GM19351 (cell line): ENCODE measurements around the gene RAB37.

Source experiments
- ATAC-seq: cut with Tn5 transposase; IDR thresholded peaks from one replicate; pipeline ENCODE4 v1.9.1; 2021; ENCODE audit warnings: mild to moderate bottlenecking, moderate library complexity; ENCODE audit not compliant: unreplicated experiment

RAB37 gene

DNA sequence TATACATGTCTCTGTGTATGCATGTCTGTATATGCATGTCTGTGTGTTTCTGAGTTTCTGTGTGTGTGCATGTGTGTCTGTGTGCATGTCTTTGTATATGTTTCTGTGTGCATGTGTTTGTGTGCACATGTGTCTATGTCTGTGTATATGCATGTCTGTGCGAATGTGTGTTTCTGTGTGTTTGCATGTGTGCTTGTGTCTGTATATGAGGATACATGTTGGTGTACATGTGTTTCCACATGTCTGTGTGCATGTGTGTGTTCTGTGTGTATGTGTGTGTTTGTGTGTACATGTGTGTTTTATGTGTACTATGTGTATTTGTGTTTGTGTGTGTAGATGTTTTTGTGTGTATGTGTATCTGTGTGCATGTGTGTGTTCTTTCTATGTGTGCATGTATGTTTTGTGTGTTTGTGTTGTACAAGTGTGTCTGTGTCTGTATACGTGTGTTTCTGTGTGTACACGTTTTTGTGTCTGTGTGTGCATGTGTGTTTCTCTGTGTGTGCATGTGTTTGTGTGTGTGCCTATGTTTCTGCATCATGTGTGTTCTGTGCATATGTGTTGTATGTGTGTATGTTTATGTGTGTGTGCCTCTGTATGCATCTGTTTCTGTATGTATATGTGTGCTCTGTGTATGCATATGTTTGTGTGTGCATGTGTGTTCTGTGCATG is 8.9 kb upstream of the RAB37 start:
- no peak for ATAC-seq

- no peak for ATAC-seq
Observed at GRCh38 chr17:74728702-74729075, 8.4 kb upstream of the RAB37 start.

DNA sequence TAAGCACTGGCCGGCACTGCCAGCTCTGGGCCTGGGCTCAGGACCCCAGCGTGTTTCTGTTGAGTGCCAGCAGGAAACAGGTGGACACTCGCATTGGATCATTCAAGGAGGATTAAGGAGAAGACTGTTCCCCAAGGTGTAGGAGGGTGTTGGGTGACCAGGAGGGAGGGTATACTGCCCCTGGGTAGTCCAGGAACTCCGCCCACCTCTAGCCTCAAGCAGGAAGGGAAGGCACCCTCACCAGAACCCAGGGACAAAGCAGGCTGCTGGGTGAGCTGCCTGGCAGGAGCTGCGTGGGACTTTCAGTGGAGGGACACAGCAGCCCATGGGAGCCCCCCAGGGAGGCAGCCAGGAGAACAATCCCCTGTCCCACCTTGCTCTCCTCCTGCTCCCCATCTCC is 7.7 kb upstream of the RAB37 start:
- ATAC-seq = no peak

DNA sequence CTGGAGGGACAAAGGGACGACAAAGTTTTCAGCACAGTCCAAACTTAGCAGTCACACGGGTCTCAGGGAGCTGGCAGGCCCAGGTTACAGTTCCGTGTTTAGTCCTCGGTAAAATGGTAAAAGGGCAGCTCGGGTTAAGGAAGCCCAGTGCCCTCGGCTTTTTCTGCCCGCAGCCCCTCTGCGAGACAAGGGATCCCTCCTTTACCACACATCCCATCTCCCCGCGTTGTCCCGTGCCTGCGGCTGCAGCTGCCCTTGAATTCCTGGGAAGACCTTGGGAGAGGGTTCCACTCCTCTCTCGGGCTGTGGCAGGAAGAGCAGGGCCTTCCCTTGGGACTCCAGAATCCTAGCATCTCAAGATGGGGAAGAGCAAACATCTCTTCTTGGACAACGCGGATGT is 7.2 kb upstream of the RAB37 start:
- ATAC-seq = no peak

DNA sequence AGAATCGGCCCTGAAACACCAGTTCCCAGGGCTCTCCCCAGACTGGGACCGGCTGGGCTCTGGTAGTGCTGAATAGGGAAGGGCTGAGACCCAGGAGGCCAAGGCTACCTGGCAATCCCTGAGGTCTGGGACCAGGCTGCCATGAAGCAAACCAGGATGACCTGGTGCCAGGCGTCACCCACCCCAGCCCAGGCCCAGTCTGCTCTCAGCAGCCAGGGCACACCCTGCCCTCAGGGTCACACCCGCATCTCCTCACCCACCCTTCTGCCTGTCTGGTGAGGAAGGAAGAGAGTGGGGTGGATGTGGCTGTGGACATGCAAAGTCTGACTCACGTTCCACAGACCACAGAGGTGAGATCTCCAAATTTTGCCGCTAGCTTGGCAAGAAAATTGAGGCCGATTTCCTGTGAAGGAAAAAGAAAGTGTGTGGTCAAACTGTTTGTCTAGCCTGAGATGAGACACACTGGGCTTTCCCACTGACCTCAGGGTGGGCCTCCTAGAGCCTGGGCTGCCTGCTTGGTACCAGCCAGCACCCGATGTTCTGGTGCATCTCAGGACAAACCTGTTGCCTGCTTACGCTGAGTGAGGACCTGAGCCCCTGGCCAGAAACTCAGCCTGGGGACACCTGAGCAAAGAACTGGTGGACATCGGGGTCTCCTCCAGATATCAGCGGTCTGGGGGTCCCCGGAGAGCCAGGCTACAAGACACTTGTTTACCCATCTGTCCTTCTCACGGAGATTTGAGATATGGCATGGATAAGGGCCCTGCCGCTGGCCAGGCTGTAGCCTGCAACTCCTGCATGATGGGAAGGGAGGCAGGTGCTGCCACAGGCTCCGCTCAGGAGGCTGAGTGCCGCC is 6.3 kb upstream of the RAB37 start:
- ATAC-seq = no peak

DNA sequence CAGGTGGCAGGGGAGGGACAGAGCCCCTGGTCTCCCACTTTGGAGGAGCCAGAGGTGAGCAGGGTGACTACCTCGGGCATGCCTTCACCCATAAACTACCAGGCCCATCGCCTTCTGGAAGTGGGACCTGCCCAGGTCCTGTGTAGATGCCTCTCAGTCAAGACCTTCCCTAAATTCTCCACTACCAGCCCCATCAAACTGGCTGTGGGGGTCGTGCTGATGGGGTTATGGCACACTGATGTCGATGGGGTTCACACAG is 5.8 kb upstream of the RAB37 start:
- no peak for ATAC-seq

GRCh38 chr17:74732042-74732867 is 4.8 kb upstream of the RAB37 start:
- no peak for ATAC-seq

- ATAC-seq = no peak
Observed at GRCh38 chr17:74733365-74734122, 3.5 kb upstream of the RAB37 start.

DNA sequence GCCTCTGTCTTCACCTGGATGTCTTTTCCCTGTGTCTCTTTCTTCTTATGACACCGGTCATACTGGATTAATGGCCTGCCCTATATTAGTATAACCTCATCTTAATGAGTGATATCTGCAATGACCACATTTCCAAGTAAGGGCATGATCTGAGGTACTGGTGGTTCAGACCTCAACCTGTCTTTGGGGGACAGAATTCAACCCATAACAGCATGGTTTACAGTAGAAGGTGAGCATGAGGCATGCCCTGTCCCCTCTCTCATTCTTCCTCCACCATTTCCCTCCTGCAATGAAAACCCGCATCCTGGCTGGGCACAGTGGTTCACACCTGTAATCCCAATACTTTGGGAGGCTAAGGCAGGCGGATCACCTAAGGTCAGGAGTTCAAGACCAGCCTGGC is 2.8 kb upstream of the RAB37 start:
- ATAC-seq = no peak

- ATAC-seq = no peak
Observed at GRCh38 chr17:74737299-74738050, 419 bp downstream of the RAB37 start.

DNA sequence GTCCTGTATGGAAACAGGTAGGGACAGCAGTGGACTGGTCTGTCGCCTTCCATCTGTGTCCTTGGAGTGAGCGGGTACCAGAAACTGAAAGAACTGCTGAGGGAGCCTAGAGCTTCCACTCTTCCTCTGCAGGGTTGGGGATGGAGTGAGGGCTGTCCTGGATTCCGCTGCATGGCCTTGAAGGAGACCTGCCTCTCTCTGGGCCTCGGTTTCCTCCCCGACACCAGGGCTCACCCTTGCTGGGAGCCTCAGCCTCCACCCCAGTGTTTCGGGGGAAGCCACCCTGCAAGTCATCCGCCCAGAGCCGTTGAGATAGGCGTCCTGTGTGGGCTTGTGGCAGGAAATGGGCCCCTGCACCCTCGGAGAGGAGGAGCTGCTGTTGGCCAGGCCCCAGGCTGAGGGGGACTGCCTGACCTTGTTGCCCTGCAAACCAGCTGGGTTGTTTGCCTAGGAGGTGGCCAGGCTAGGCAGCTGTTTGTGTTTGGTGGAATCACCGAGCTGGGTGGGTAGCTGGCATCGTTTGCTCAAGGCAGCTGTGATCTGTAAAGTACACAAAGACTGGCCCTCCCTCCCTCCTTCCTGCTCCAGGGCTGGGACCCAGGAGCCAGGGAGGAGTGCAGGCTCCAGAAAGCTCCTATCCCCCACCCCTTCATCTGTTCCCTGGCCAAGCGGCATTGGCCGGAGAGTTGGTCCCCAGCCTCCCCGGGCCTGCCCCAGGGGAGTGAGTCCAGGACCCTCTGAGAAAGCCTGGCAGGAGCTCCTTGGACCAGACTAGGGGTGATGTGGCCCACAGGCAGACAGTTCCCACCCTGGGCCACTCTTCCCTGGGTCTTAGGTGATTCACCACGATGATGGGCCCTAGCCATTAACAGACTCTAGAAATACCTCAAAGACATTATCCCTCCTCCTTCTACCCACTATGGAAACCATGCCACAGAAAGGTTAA is 1.3 kb downstream of the RAB37 start:
- ATAC-seq = peak; percentile 64

- no peak for ATAC-seq
Observed at GRCh38 chr17:74739227-74739831, 2.3 kb downstream of the RAB37 start.

DNA sequence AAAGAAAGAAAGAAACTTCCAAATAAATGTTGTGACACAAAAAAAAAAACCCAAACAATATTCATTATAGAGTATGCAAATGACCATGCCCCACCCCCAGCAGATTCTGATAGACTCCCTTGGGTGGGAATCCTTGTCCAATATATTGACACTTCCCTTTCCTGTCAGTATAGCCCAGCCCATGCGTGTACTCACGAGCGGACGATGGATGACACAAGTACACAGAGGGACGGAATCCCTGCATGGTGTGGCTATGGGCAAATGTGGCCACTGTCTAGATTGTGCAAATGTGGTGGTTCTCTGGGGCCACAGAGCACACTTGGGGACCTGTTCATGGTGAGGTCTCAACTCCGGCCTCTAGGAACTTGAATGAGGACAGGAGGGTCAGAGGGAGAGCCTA is 3.1 kb downstream of the RAB37 start:
- no peak for ATAC-seq

GRCh38 chr17:74740641-74741387 is 3.8 kb downstream of the RAB37 start:
- no peak for ATAC-seq

GRCh38 chr17:74742153-74742515 is 5.1 kb downstream of the RAB37 start:
- no peak for ATAC-seq

DNA sequence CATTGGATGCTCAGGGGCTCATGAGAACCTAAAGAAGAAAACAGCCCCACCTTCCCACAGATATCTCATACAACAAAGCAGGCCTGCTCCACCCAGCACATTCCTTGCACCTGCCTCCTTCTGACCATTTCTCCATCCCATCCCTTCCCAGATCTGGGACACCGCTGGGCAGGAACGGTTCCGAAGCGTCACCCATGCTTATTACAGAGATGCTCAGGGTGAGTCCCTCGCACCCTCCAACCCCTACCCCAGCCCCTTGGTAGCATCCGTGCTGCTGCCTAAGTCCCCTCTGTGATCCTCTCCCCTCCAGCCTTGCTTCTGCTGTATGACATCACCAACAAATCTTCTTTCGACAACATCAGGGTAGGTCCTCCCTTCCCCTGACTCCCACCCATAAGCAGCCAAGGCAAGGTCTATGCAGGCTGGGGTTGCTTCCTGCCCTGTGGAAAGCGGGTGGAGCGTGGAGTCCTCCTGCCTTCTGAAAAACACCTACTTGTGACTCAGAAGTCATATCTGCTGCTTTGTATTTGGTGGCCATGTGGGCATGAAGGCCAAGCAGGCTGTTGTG is 6.0 kb downstream of the RAB37 start:
- ATAC-seq = no peak

DNA sequence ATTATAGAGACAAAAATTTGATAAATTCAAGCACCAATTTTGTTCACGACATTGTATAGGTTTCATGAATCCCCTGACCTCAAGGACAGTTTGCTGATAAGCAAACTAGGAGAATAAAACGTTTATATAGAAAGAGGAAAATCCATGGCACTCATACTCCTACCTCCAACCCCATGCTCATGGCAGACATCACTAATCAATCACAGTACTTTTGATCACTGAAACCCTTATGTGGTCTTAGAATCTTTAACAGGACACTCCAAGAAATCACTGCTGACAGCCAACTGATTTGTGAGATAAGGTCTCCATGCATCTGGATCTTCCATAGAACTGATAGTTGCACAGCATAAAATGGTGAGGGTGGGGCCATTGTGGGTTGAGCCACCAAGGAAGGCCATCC is 6.7 kb downstream of the RAB37 start:
- ATAC-seq = no peak

DNA sequence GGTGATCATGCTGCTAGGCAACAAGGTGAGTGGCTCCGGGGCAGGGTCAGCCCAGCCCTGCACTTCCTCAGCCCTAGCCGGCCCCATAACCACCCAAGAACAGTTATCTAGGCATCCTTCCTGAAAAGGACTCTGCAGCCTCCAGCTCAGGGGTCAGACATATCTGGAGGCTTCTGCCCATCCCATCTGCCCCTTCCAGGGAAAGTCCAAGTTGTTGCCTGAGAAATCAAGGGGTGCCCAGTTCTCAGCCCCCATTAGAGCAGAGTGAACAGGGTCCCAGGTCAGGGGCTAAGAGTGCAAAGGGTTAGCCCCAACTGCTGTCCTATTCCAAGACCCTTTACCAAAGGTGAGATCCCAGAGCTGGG is 7.3 kb downstream of the RAB37 start:
- no peak for ATAC-seq
